GM18951 (cell line): Measurements from ENCODE around the gene TEX10.
"Not testable (repeated sequence)": the region's sequence is repeated elsewhere in the genome, so short reads cannot be mapped to it uniquely, and the experiment has no call there.

Experiments
- POLR2A ChIP-seq: IDR thresholded peaks from 4 replicates; pipeline ENCODE4 v1.6.1; 2011; ENCODE audit warnings: mild to moderate bottlenecking; ENCODE audit not compliant: insufficient read length, insufficient read depth; ENCODE audit errors: extremely low read depth
- in situ Hi-C: fragments of 300-500 bp; cut with MboI; formaldehyde crosslinking; loops from one replicate; pipeline ENCODE4 v1.12.0; 2022; ENCODE audit warnings: low sequenced_read_pairs, mixed read lengths, inconsistent platforms; ENCODE audit not compliant: unreplicated experiment

TEX10 gene

DNA sequence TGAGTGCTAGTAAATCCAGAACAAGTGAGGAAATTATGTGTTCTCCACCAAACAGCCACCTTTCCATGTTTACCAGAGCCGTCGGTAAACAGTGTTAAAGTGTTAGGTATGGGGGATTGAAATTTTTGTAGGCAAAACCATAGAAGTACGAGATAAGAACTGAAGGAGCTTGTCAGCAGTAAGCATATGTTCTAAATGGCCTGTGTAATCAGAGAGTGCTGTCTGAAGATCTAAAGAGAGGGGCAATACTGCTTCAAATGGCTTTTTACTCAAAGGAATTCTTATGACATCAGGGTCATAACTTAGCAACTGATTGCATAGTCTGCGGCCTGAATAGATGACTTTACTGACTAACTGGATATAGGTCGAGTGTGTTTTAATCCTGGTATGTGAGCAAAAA, 13.4 kb upstream of the TEX10 start:
- in situ Hi-C loops, result no loop called here
- TF ChIP-seq POLR2A, result no peak

DNA sequence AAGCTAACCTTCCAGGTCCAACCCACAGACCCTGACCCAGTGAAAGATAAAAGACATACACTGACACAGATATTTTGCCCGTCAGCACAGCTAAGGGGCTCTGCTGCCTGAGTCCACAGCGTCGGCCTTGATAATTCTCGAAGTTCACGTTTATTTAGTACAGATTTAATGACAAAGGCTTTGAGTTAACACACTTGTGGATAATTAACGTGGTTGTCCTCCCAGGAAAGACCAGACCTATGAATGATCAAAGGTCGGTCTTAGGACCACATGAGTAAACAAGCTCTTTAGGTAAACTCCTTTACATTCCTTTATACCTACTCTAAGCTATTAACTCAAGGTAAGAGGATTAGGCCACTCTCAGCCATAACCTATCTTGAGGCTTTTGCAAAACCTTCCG, 11.3 kb upstream of the TEX10 start:
- TF ChIP-seq POLR2A, result no peak

GRCh38 chr9:100359057-100359456, 6.3 kb upstream of the TEX10 start:
- in situ Hi-C loops, result no loop called here
- no peak for TF ChIP-seq POLR2A

More for the DNA sequence above, 11.3 kb upstream of the TEX10 start:
- in situ Hi-C loops, result no loop called here

- TF ChIP-seq POLR2A, result no peak
- in situ Hi-C loops, result no loop called here
These were observed 4.8 kb upstream of the TEX10 start for GRCh38 chr9:100357501-100357900.

DNA sequence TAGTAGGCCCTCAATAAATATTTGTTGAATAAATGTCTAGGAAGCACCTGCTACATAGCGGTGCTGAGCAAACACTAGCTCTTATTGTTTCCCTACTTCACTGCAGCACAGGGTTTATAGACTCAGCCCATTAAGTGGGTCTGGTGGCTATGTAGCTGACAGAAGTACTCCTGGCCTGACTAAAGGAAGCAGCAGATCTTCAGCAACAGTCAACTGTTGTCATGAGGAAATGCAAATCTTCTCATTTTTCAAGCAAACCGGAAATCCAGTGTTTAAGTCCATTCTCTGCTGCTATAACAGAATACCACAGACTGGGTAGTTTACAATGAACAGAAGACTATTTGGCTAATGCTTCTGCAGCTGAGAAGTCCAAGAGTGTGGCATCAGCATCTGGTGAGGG, 2.8 kb upstream of the TEX10 start:
- in situ Hi-C loops, result no loop called here
- TF ChIP-seq POLR2A, result no peak

DNA sequence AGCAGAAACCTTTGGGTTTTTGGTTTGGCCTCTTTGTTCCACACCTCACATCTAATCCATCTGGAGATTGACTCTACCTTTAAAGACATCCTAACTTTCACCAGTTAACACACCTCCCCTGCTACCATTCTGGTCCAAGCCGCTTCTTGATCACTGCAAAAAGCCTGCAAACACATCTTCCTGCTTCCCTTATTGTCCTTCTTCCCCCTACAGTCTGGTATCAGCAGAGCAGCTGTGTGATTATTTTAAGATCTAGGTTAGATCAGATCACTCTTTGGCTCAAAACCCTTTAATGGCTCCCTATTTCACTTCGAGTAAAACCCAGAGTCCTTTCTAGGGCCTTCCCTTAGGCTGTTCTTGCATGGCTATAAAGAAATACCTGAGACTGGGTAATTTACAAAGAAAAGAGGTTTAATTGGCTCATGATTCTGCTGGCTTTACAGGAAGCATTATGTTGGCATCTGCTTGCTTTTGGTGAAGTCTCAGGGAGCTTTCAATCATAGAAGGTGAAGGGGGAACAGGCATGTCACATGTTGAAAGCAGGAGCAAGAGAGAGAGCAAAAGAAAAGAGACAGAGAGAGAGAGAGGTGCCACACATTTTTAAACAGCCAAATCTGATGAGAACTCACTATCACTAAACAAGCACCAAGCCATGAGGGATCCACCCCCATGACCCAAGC, 1.5 kb upstream of the TEX10 start:
- in situ Hi-C loops, result no loop called here
- TF ChIP-seq POLR2A, result no peak

DNA sequence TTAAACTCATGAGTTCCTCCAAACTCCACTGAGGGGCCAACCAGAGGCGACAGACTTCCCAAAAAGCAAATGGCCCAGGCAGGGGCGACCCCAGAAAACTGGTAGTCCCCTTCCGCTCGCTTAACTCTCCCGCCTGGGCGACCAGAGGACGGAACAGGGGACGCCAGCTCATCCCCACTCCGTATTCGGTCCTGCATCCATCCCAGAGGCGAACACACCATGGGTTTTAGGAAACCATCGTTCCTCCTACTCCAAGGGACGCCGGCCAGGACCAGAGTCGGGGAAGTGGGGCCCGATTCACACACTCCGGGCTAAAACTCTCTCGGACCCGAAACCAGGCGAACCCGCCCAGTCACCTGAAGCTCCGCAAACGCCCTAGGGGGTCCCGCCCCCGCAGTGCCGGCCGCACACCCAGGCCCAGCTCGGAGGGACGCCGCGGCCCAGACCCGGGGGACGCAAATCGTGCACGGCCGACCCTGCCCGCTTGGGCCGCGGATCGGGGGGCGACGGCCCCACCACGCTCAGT, 478 bp downstream of the TEX10 start:
- in situ Hi-C loops, result no loop called here

GRCh38 chr9:100351508-100351907, 1.2 kb downstream of the TEX10 start:
- in situ Hi-C loops, result no loop called here
- no peak for TF ChIP-seq POLR2A

More for the DNA sequence above, 478 bp downstream of the TEX10 start:
- no peak for TF ChIP-seq POLR2A

GRCh38 chr9:100350188-100350587, 2.6 kb downstream of the TEX10 start:
- in situ Hi-C loops, result no loop called here
- no peak for TF ChIP-seq POLR2A

- no peak for TF ChIP-seq POLR2A
- in situ Hi-C loops, result no loop called here
These were observed 5.9 kb downstream of the TEX10 start for GRCh38 chr9:100346836-100347235.

- in situ Hi-C loops, result no loop called here
- no peak for TF ChIP-seq POLR2A
These were observed 10.9 kb downstream of the TEX10 start for GRCh38 chr9:100341889-100342288.

DNA sequence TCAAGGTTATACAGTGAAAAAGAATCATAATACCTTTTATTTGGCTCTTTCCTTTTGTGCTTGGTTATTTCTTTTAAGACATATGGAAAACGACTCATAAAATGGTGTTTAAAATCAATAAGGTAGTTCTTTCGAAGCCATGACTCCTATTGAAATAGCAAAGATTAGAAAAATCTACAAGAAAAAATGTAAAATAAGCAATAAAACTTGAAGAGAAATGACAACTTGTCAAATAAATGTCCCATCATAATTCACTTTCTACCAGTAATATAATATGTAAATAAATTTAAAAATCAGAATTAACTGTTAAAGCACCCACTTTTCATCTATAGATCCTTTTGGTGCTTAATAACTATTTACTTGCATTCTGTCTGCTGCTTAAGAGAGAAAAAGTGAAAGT, 12.5 kb downstream of the TEX10 start:
- in situ Hi-C loops, result no loop called here
- no peak for TF ChIP-seq POLR2A

DNA sequence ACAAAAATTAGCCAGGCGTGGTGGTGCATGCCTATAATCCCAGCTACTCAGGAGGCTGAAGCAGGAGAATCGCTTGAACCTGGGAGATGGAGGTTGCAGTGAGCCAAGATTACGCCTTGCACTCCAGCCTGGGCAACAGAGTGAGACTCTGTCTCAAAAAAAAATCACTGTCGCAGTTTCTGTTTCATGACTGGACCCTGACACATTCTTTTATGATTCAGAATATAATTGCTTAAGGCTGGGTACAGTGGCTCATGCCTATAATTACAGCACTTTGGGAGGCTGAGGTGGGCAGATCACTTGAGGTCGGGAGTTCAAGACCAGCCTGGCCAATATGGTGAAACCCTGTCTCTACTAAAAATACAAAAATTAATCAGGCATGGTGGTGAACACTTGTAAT, 14.0 kb downstream of the TEX10 start:
- in situ Hi-C loops, result not testable (repeated sequence)

DNA sequence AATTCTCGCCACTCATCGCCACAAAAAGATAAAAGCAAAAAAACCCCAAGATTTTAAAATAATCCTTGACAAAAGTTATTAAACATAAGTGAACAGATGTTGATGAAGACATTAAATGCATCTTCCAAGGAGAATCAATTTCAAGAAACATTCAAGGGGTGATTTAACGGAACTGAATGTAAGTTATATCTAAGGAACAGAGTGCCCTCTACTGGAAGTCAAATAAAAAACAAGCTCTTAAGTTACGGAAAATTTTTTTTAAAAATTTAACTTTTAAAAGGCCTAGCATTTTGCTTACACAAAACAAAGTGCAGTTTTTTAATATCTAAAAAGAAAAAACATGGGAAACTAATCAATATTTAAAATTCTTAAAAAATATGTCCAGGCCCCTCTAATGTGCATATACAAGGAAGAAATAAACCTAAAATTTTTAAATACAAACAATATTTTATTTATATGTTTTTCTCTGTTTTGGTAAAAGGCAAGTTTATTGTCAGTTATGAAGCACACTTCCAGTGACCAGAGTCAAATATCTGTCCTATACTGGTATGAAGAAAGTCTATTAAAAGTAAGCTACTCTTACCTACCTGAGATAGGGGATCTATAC, 28.0 kb downstream of the TEX10 start:
- in situ Hi-C loops, result loop anchor here (25.0 kb wide), 1 partner anchor 287 kb away; no protein-coding TSS in a partner anchor

GRCh38 chr9:100322954-100323536, 29.7 kb downstream of the TEX10 start:
- TF ChIP-seq POLR2A, result no peak
- in situ Hi-C loops, result loop anchor here (25.0 kb wide), 1 partner anchor 286 kb away; no protein-coding TSS in a partner anchor

More for the DNA sequence above, 28.0 kb downstream of the TEX10 start:
- TF ChIP-seq POLR2A, result no peak
